Esophagus squamous epithelium (tissue), 4 donors: ENCODE results near the gene VEPH1.

Experiments used
- POLR2A ChIP-seq, 4 donors: fragments of 450-650 bp; IDR thresholded peaks; one replicate each; pipeline ENCODE4 v1.6.1; 2017; ENCODE audit warnings: antibody characterized with exemption in 4 of 4, mild to moderate bottlenecking in 4 of 4, moderate library complexity in 3 of 4
- TF ChIP-seq, protein P1 (sequence below), 6 experiments: fragments of 450-650 bp in 4 of 6; fragments of 200-600 bp in 2 of 6; sonication (generic) in 2 of 6; IDR thresholded peaks; one replicate each; pipeline ENCODE4 v1.5.1; 2016 to 2019; ENCODE audit warnings: antibody characterized with exemption in 6 of 6, mild to moderate bottlenecking in 4 of 6, moderate library complexity in 4 of 6

DNA sequence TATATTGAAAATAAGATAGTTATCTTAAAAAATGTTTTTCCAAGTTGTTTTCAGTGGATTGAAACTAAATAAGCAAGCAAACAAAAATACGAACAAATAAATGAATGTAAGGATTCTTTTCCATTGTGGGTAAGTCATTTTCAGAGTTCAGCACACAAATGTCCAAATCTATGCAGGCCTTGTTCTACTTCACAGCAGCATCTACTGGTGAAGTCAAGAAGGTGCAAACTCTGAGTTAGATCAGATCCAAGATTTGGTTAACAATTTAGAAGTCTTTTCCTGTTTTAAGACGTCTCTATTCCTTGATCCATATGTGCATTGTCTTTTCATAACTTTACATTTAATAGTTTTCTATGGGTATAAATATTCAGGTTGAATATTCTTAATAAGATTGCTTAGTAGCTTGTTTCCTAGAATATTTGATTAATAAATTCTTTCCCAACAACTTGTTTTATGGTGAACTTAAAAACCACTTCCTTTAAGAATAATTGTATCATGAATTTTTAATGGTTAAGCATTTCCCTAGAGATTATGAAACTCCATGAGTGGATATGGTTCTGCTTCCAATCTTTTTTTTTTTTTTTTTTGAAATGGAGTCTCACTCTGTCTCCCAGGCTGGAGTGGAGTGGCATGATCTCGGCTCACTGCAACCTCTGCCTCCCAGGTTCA, 56.1 kb downstream of the VEPH1 start:
- TF ChIP-seq, protein P1, sequence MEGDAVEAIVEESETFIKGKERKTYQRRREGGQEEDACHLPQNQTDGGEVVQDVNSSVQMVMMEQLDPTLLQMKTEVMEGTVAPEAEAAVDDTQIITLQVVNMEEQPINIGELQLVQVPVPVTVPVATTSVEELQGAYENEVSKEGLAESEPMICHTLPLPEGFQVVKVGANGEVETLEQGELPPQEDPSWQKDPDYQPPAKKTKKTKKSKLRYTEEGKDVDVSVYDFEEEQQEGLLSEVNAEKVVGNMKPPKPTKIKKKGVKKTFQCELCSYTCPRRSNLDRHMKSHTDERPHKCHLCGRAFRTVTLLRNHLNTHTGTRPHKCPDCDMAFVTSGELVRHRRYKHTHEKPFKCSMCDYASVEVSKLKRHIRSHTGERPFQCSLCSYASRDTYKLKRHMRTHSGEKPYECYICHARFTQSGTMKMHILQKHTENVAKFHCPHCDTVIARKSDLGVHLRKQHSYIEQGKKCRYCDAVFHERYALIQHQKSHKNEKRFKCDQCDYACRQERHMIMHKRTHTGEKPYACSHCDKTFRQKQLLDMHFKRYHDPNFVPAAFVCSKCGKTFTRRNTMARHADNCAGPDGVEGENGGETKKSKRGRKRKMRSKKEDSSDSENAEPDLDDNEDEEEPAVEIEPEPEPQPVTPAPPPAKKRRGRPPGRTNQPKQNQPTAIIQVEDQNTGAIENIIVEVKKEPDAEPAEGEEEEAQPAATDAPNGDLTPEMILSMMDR (IDR thresholded peaks at IDR 0.05), result peak in 3 of 6 experiments; percentile 8 to 24 (median 20)
- TF ChIP-seq POLR2A (IDR thresholded peaks at IDR 0.05), result no peak
